GM10266 (cell line): Measurements from ENCODE around the gene COL4A6.

Experiments
- DNase-seq: peaks from one replicate; pipeline ENCODE4 v3.0.0; 2012; ENCODE audit errors: extremely low spot score
- CTCF ChIP-seq: IDR thresholded peaks from 2 replicates; pipeline ENCODE4 v1.5.1; 2012; ENCODE audit warnings: mild to moderate bottlenecking, low read depth; ENCODE audit not compliant: control insufficient read depth, insufficient read depth; ENCODE audit errors: missing control alignments

The COL4A6 gene

GRCh38 chrX:108270280-108270679 lies 167.9 kb downstream of the COL4A6 start:
- no peak for DNase-seq
- no peak for TF ChIP-seq CTCF

DNA sequence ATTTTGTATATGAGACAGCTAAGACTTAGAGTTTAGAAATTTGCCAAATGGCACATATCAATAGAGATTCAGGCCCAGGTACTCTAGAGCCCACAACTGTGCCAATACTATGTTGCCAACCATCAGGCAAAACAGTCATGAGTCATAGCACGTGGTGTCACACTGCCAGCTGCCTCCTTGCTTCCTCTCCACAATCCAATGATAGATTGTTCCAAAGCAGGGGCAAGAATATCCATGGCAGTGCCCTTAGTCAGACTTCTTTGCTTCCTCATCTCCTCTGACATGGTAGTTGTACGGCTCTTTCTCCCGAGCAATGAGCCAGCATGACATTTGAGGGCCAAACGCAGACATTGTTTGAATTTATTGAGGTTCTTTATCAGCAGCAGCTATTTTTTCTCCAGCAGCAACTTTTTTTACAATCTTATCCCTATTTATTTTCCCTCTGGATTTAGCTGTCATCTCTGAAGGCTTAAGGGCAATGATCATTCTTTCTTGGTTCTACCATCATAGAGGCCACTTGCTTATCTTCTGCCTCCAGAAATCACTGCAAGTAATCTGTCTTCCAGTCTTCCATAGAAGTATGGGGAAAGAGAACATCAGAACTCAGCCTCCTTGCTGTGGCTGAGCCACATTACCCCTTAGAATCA lies 169.7 kb downstream of the COL4A6 start:
- no peak for DNase-seq
- no peak for TF ChIP-seq CTCF

DNA sequence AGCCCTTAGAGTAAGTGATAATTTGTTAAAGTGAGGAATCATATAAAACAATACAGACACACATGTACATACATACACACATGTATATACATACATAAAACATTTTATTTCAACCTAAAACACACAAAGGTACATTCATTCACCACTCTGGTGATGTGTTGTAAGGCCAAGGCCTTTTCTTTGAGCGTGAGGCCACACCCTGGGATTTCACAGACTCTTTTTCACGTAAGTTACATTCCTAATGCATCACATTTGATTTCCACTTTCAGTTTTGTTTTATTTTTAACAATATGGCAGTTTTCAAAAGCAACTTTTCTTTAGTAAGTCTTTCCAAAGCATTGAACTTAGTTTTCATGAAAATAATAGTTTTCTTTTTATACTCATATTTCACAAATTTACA lies 170.7 kb downstream of the COL4A6 start:
- TF ChIP-seq CTCF: no peak

DNA sequence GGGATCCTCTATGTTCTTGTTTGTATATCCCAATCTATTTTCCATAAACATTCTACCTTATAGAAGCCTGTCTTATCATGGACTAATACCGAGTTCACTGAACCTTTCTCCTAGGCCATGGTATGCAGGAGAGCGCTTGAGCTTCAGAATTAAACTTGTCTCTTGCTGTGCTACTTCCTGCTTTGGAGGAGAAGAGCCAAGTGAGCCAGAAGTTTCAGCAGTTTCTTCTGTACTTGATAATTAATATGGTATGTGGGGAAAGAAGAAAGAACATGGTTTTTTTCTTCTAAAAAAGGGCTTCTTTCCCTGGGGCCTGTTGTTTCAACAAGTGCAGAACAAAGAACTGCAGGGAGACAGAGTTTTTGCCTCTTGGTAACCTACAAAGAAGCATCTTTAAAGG lies 173.8 kb downstream of the COL4A6 start:
- TF ChIP-seq CTCF: no peak
- DNase-seq: no peak

More for the DNA sequence above, 170.7 kb downstream of the COL4A6 start:
- no peak for DNase-seq

- TF ChIP-seq CTCF: no peak
- DNase-seq: no peak
Measured at GRCh38 chrX:108261549-108262203, 176.5 kb downstream of the COL4A6 start.

DNA sequence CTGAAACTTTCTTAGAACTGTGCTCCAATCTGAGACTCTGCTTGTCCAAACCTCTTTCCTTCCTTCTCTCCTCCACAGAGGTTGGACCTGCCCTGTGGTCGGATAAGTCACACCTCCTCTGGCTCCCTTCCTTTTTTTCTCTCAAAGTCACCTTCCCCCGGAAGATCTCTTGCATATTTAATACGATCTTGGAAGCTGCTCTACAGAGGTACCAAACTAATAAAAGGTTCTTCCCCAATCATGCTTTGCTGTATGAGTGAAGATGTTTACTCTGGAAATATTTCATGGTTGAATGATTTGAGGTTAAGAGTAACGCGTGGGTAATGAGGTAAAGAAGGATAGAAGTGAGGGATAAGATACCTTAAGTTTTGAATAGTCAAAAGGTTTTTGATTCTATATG lies 180.7 kb downstream of the COL4A6 start:
- TF ChIP-seq CTCF: no peak
- DNase-seq: no peak

DNA sequence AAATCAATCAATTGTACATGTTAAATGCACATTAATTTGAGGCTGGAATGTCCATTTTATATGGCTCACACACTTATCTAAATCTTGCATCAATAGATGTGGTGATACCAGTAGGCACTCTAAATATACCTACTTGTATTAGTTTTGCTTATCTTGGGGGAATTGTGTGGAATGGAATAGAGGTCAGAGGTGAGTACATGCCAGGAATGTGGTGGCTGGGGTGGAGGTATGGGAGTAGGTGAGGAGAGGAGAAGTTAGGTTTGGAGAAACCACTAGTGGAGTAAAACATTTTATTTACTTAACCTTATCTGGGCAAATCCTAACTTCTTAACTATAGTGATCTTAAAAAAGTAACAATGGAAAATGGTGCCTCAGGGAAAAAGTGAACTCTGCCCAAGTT lies 183.6 kb downstream of the COL4A6 start:
- TF ChIP-seq CTCF: no peak
- no peak for DNase-seq
